ENCODE results near the gene STYXL2. TPM values are rescaled to one million over a fixed set of nuclear protein-coding genes. Genes with fewer than 3 reads are reported as not detected.

Gene STYXL2
- 0.72 TPM in 1 of 2 replicates, not detected in the other for total RNA-seq

GRCh38 chr1:167093846-167094516, at the start of gene STYXL2:
TSS of gene STYXL2 (plus strand) at chr1:167094075. CDS start at chr1:167094850, 775 bp downstream.

GRCh38 chr1:167090314-167090942, 3.4 kb upstream of the STYXL2 start, which contains the start of gene GPA33:
TSS of gene GPA33 (minus strand) at chr1:167090377. CDS start at chr1:167090287, 90 bp downstream.

Other genes starting within 250 kb of the STYXL2 start
- 10.5 and 11.3 TPM in 2 replicates for gene TADA1, start 217.8 kb upstream of the STYXL2 start, total RNA-seq
- gene ILDR2, start 118.5 kb upstream of the STYXL2 start, total RNA-seq: under 0.01 TPM in 1 of 2 replicates, not detected in the other
- not detected in 2 replicates for gene MAEL, start 104.8 kb upstream of the STYXL2 start, total RNA-seq
- gene GPA33, start 3.7 kb upstream of the STYXL2 start, total RNA-seq: not detected in 2 replicates
- gene POU2F1, start 126.8 kb downstream of the STYXL2 start, total RNA-seq: 2.2 and 19.0 TPM in 2 replicates

Data from epithelial cell of alveolus of lung (primary cell).